ENCODE measurements around the gene SIDT1.

Gene SIDT1

DNA sequence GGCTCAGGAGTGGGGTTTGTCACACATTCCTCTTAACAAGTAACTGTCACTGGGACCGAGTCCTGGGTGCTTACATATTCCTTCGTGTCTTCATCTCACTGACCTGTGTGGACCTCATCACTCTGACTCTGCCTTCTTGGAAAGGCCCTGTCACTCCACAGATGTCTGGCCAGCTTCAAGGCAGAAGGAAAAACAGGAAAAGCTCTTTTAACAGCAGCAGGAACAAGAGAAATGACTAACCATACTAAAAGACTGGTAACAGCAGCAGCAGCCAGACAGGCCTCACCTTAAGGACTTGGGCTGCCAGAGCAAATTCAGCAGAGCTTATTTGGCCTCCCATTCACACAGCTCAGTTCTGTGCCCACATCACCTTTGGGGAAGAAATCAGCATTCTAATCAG is 96.0 kb downstream of the SIDT1 start:
- TF ChIP-seq, protein P1, sequence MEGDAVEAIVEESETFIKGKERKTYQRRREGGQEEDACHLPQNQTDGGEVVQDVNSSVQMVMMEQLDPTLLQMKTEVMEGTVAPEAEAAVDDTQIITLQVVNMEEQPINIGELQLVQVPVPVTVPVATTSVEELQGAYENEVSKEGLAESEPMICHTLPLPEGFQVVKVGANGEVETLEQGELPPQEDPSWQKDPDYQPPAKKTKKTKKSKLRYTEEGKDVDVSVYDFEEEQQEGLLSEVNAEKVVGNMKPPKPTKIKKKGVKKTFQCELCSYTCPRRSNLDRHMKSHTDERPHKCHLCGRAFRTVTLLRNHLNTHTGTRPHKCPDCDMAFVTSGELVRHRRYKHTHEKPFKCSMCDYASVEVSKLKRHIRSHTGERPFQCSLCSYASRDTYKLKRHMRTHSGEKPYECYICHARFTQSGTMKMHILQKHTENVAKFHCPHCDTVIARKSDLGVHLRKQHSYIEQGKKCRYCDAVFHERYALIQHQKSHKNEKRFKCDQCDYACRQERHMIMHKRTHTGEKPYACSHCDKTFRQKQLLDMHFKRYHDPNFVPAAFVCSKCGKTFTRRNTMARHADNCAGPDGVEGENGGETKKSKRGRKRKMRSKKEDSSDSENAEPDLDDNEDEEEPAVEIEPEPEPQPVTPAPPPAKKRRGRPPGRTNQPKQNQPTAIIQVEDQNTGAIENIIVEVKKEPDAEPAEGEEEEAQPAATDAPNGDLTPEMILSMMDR (conservative IDR thresholded peaks at IDR 0.05; ENCODE audit: low read length) = no peak
- TF ChIP-seq EZH2phosphoT487 (IDR thresholded peaks at IDR 0.05; ENCODE audit: borderline replicate concordance) = no peak
- H3K4me2 ChIP-seq (ENCODE audit: low read depth, low read length, poor library complexity, severe bottlenecking) = no peak overlapping the region

DNA sequence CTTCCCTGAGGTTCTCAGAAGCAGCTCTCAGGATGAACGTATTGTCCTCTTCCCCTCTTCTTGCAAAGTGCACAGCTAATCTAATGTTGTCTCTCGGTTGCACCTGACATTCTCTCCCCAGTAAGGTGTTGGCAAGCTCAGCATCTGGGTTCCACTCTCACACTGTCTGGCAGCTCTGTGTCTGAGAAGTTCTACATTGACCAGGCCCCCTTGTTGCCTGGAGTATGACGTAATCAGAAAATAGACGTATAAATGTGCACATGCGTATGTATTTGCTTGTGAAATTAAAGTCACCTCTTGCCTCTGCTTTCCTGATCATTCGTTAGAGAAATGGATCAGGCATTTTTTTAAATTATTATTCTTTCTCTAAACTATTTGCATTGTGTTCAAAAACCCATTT is 96.4 kb downstream of the SIDT1 start:
- TF ChIP-seq EZH2phosphoT487 (IDR thresholded peaks at IDR 0.05; ENCODE audit: borderline replicate concordance) = no peak
- TF ChIP-seq, protein P1 (conservative IDR thresholded peaks at IDR 0.05; ENCODE audit: low read length) = no peak

More for the DNA sequence above, 96.0 kb downstream of the SIDT1 start:
- Histone ChIP-seq H3K9me2 (replicated peaks; ENCODE audit: low read depth, low read length) (no peaks in the 10 kb centered on the region), H3F3A (ENCODE audit: low read depth) (no peaks in the 10 kb centered on the region), H3K27me3 (ENCODE audit: insufficient read depth, low read length, poor library complexity, severe bottlenecking) (no peaks in the 10 kb centered on the region), H3K4me1 (ENCODE audit: insufficient read depth, low read length, poor library complexity, severe bottlenecking) (no peaks in the 10 kb centered on the region), H2AFZ (ENCODE audit: low read length) (no peak overlapping the region), H3K9me3 (ENCODE audit: insufficient read depth, low read depth, low read length) (no peaks in the 10 kb centered on the region), H4K20me1 (ENCODE audit: insufficient read depth, low read length, poor library complexity, severe bottlenecking) (no peaks in the 10 kb centered on the region), H3K79me2 (ENCODE audit: insufficient read depth, low read length) (no peaks in the 10 kb centered on the region), H3K4me3 (ENCODE audit: low read length, poor library complexity, severe bottlenecking) (no peak overlapping the region), H3K36me3 (ENCODE audit: insufficient read depth, low read length) (no peaks in the 10 kb centered on the region; the same call in 1 of the 2 replicates), H3K9ac (ENCODE audit: low read depth, low read length, poor library complexity, severe bottlenecking) (no peak overlapping the region)

DNA sequence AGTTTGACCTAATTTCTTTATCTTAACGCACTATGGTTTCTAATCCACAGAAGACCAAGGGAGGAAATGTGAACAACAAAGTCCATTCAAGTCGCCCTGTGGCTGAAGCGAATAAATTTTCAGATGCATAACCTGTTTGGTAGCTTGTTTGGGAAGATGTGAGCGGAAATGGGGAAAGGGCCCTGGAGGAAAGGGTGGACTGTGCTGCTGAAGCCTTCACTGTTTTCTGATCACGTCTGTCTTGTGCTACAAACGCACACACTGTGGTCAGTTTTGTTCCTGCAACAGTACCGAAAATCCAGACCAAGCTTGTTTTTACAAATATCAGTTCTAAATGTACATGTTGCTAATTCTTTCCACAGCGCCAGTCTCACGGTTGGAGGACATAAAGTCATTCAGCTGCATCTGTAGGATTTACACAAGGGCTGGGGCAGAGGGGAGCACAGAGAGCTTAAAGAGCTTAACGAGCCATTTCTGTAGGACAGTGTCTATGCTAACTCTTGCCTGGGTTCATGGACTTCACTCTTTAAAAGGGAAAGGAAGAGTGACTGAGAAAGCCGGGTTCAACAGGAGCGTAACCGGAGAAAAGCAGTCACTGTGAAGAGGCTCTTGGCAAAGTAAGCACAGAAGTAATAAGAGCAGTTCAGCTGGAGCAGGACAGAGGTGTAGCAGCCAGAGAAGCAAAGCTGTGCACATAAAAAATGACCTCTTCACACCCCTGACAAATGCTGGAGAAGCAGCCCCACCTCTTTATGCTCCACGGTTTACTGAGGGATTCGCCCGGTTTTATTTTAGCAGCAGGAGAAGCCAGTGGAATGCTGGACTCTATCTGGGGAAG is 97.4 kb downstream of the SIDT1 start:
- Histone ChIP-seq H3F3A (ENCODE audit: low read depth) (no peaks in the 10 kb centered on the region), H2AFZ (ENCODE audit: low read length) (no peak overlapping the region), H3K4me1 (ENCODE audit: insufficient read depth, low read length, poor library complexity, severe bottlenecking) (no peaks in the 10 kb centered on the region), H3K4me3 (ENCODE audit: low read length, poor library complexity, severe bottlenecking) (no peak overlapping the region), H3K79me2 (ENCODE audit: insufficient read depth, low read length) (no peaks in the 10 kb centered on the region), H3K9me3 (ENCODE audit: insufficient read depth, low read depth, low read length) (no peaks in the 10 kb centered on the region), H3K27me3 (ENCODE audit: insufficient read depth, low read length, poor library complexity, severe bottlenecking) (no peaks in the 10 kb centered on the region), H3K4me2 (ENCODE audit: low read depth, low read length, poor library complexity, severe bottlenecking) (no peak overlapping the region), H3K9me2 (replicated peaks; ENCODE audit: low read depth, low read length) (no peaks in the 10 kb centered on the region), H4K20me1 (ENCODE audit: insufficient read depth, low read length, poor library complexity, severe bottlenecking) (no peaks in the 10 kb centered on the region), H3K9ac (ENCODE audit: low read depth, low read length, poor library complexity, severe bottlenecking) (no peak overlapping the region), H3K36me3 (ENCODE audit: insufficient read depth, low read length) (no peaks in the 10 kb centered on the region; the same call in 1 of the 2 replicates)
- TF ChIP-seq, protein P1 (conservative IDR thresholded peaks at IDR 0.05; ENCODE audit: low read length) = no peak
- no peak for TF ChIP-seq EZH2phosphoT487 (IDR thresholded peaks at IDR 0.05; ENCODE audit: borderline replicate concordance)

More for the DNA sequence above, 96.4 kb downstream of the SIDT1 start:
- H3F3A ChIP-seq (ENCODE audit: low read depth) = no peaks in the 10 kb centered on the region
- no peaks in the 10 kb centered on the region for H3K9me2 ChIP-seq (replicated peaks; ENCODE audit: low read depth, low read length)
- H3K4me2 ChIP-seq (ENCODE audit: low read depth, low read length, poor library complexity, severe bottlenecking) = no peak overlapping the region
- no peak overlapping the region for H3K4me3 ChIP-seq (ENCODE audit: low read length, poor library complexity, severe bottlenecking)
- H3K79me2 ChIP-seq (ENCODE audit: insufficient read depth, low read length) = no peaks in the 10 kb centered on the region
- H2AFZ ChIP-seq (ENCODE audit: low read length) = no peak overlapping the region
- H3K9ac ChIP-seq (ENCODE audit: low read depth, low read length, poor library complexity, severe bottlenecking) = no peak overlapping the region
- H4K20me1 ChIP-seq (ENCODE audit: insufficient read depth, low read length, poor library complexity, severe bottlenecking) = no peaks in the 10 kb centered on the region
- no peaks in the 10 kb centered on the region; the same call in 1 of the 2 replicates for H3K36me3 ChIP-seq (ENCODE audit: insufficient read depth, low read length)
- H3K27me3 ChIP-seq (ENCODE audit: insufficient read depth, low read length, poor library complexity, severe bottlenecking) = no peaks in the 10 kb centered on the region
- no peaks in the 10 kb centered on the region for H3K9me3 ChIP-seq (ENCODE audit: insufficient read depth, low read depth, low read length)
- no peaks in the 10 kb centered on the region for H3K4me1 ChIP-seq (ENCODE audit: insufficient read depth, low read length, poor library complexity, severe bottlenecking)
